Measurements from ENCODE around the gene TNFRSF13B. TPM values are rescaled to one million over a fixed set of nuclear protein-coding genes. Genes with fewer than 3 reads are reported as not detected.

Gene TNFRSF13B
- total RNA-seq, 1 experiment from 2014 or later = not detected

DNA sequence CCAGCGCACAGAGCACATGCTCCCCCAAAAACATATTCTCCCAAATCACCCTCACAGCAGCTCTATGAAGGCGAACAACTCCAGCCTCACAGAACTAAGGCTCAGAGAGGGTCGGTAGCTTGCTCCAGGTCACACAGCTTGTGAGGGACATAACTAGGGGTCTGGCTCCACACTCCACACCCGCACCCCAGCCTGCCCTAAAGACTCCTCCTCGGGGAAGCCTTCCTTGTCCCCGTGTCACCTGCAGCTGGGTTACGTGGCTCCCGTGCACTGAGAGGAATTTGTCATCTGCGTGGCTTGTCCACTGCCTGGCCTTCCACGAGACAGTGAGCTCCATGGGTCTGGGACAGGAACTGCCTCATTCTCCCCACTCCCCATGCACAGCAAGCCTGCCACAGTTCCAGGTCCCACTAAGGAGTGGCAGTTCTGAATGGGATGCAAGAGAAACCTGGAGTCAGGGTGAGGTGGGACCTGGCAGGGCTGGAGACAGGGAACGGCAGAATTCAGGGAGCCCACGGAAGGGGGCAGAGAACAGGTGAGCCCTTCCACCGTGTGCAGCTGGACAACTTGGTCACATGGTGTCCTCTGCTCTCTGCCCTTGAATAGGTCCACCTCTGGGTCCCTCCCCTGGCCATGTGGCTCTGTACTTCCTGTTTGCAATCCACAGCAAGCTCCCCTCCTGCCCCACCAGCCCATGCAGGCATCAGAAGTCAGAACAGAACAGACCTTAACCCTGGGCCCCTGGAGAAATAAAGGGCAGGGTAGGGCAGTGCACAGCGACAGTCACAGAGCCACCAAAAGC is 27.4 kb downstream of the TNFRSF13B start:
- intact Hi-C loops (cut with micrococcal nuclease; ENCODE audit: unreplicated experiment) = no loop called here
- H3K27ac ChIP-seq (ENCODE audit: low read length) = no peak overlapping the region
- H3K27me3 ChIP-seq (ENCODE audit: control insufficient read depth, insufficient read depth, low read length) = no peaks in the 10 kb centered on the region
- ChIA-PET POLR2A (no interaction called here), CTCF (interaction anchor here (0.7 kb wide), 1 partner anchor 49 kb away, joined by 3 read pairs; no protein-coding TSS in a partner anchor)
- in situ Hi-C loops (cut with HindIII; ENCODE audit: low pct_unique_long_range_greater_than_20kb, low sequenced_read_pairs) = no loop called here
- no peaks in the 10 kb centered on the region; the same call in 1 of the 2 replicates for H3K9me3 ChIP-seq (ENCODE audit: control insufficient read depth, insufficient read depth, low read depth, low read length)
- ATAC-seq (no peak), DNase-seq (ENCODE audit: low read depth, low spot score) (no peak)
- H3K36me3 ChIP-seq (ENCODE audit: control insufficient read depth, insufficient read depth, low read length) = no peaks in the 10 kb centered on the region
- no peak for TF ChIP-seq TCF7L2 (IDR thresholded peaks at IDR 0.05; ENCODE audit: low read depth, low read length)
- TF ChIP-seq POLR2AphosphoS5 (IDR thresholded peaks at IDR 0.05; ENCODE audit: low read depth, low read length) = no peak
- no TSS peak for BruUV-seq (replicated peaks)
- no peaks in the 10 kb centered on the region for H3K4me1 ChIP-seq (ENCODE audit: control insufficient read depth, insufficient read depth, low read length)
- no peak overlapping the region for H3K4me3 ChIP-seq (ENCODE audit: low read depth in 2 of 2, low read length in 2 of 2)

DNA sequence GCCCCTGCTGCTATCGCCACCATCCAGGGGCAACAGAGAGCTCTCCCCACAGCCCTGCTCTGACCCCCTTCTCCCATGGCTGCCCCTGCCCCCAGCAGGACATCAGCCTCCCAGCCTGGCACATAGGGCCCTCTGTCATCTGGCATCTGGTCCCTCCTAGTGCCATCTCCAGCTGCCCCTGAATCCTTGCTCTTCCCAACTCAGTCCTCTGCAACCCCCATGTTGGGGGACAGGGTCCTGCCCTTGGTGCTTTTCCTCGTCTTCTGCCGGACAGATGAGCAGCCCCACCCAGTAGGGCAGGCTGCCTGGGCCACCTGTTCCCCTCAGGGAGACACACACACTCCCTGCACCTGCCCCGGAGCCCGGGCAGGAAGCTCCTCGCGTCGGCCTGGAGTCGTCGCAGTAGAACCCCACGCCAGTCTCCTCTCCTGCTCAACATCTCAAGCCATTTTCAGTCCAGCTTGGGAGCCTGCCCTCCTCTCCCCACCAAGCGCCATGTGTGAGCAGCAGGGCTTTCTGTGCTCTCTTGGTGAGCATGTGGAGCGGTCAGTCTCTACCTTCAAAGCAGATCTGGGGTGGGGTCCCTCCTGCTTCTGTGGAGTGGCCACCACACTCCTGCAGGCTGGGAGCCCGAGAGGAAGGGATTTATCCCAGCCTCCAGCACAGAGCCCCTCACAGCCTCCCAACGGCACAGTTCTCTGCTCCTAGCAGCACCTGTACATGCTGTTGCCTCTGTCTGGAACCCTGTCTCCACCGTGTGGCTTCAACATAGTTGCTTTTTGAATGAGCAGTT is 28.2 kb downstream of the TNFRSF13B start:
- ChIA-PET POLR2A (no interaction called here), CTCF (interaction anchor here (0.7 kb wide), 1 partner anchor 49 kb away, joined by 3 read pairs; no protein-coding TSS in a partner anchor)
- in situ Hi-C loops (cut with HindIII; ENCODE audit: low pct_unique_long_range_greater_than_20kb, low sequenced_read_pairs) = no loop called here
- Histone ChIP-seq H3K27ac (ENCODE audit: low read length) (no peak overlapping the region), H3K36me3 (ENCODE audit: control insufficient read depth, insufficient read depth, low read length) (no peaks in the 10 kb centered on the region), H3K4me3 (ENCODE audit: low read depth in 2 of 2, low read length in 2 of 2) (no peak overlapping the region), H3K9me3 (ENCODE audit: control insufficient read depth, insufficient read depth, low read depth, low read length) (no peaks in the 10 kb centered on the region; the same call in 1 of the 2 replicates), H3K27me3 (ENCODE audit: control insufficient read depth, insufficient read depth, low read length) (no peaks in the 10 kb centered on the region), H3K4me1 (ENCODE audit: control insufficient read depth, insufficient read depth, low read length) (no peaks in the 10 kb centered on the region)
- TF ChIP-seq, protein P1, sequence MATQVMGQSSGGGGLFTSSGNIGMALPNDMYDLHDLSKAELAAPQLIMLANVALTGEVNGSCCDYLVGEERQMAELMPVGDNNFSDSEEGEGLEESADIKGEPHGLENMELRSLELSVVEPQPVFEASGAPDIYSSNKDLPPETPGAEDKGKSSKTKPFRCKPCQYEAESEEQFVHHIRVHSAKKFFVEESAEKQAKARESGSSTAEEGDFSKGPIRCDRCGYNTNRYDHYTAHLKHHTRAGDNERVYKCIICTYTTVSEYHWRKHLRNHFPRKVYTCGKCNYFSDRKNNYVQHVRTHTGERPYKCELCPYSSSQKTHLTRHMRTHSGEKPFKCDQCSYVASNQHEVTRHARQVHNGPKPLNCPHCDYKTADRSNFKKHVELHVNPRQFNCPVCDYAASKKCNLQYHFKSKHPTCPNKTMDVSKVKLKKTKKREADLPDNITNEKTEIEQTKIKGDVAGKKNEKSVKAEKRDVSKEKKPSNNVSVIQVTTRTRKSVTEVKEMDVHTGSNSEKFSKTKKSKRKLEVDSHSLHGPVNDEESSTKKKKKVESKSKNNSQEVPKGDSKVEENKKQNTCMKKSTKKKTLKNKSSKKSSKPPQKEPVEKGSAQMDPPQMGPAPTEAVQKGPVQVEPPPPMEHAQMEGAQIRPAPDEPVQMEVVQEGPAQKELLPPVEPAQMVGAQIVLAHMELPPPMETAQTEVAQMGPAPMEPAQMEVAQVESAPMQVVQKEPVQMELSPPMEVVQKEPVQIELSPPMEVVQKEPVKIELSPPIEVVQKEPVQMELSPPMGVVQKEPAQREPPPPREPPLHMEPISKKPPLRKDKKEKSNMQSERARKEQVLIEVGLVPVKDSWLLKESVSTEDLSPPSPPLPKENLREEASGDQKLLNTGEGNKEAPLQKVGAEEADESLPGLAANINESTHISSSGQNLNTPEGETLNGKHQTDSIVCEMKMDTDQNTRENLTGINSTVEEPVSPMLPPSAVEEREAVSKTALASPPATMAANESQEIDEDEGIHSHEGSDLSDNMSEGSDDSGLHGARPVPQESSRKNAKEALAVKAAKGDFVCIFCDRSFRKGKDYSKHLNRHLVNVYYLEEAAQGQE (IDR thresholded peaks at IDR 0.05; ENCODE audit: insufficient read depth in 1 of 2, low read depth in 2 of 2, low read length in 1 of 2) = no peak
- TF ChIP-seq SIN3A (IDR thresholded peaks at IDR 0.05; ENCODE audit: borderline replicate concordance, insufficient read depth, low read depth, low read length) (no peak), POLR2AphosphoS5 (IDR thresholded peaks at IDR 0.05; ENCODE audit: low read depth, low read length) (no peak)
- TF ChIP-seq, protein P2, sequence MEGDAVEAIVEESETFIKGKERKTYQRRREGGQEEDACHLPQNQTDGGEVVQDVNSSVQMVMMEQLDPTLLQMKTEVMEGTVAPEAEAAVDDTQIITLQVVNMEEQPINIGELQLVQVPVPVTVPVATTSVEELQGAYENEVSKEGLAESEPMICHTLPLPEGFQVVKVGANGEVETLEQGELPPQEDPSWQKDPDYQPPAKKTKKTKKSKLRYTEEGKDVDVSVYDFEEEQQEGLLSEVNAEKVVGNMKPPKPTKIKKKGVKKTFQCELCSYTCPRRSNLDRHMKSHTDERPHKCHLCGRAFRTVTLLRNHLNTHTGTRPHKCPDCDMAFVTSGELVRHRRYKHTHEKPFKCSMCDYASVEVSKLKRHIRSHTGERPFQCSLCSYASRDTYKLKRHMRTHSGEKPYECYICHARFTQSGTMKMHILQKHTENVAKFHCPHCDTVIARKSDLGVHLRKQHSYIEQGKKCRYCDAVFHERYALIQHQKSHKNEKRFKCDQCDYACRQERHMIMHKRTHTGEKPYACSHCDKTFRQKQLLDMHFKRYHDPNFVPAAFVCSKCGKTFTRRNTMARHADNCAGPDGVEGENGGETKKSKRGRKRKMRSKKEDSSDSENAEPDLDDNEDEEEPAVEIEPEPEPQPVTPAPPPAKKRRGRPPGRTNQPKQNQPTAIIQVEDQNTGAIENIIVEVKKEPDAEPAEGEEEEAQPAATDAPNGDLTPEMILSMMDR (IDR thresholded peaks at IDR 0.05) = no peak
- intact Hi-C loops (cut with micrococcal nuclease; ENCODE audit: unreplicated experiment) = no loop called here
- DNase-seq (ENCODE audit: low read depth, low spot score) (no peak), ATAC-seq (no peak)
- no TSS peak for BruUV-seq (replicated peaks)
